Frontal cortex (tissue), 4 donors: Measurements from ENCODE around the gene HEYL. TPM values are rescaled to one million over a fixed set of nuclear protein-coding genes. Genes with fewer than 3 reads are reported as not detected.
A peak's percentile ranks its signal among the peaks of the same experiment; 100 is the strongest.

ENCODE experiments used
- DNase-seq, 2 donors: peaks; one replicate each; pipeline ENCODE4 v3.0.0; 2012; ENCODE audit warnings: low spot score in 2 of 2
- FAIRE-seq: peaks from 2 replicates; lab custom pipeline; 2012; peaks lifted over from hg19 to GRCh38; lab: Jason Lieb, UNC
- total RNA-seq: library from RNA; depleted of rRNA; stranded (reverse); fragments of >200 nt; gene quantifications from one replicate; pipeline ENCODE4 v1.2.3, GENCODE V29; 2014
- donor health status: control.
- donor health status: control.
- donor health status: control.

The HEYL gene
- total RNA-seq, 1 donor from 2014 or later, result 0.41 TPM

DNA sequence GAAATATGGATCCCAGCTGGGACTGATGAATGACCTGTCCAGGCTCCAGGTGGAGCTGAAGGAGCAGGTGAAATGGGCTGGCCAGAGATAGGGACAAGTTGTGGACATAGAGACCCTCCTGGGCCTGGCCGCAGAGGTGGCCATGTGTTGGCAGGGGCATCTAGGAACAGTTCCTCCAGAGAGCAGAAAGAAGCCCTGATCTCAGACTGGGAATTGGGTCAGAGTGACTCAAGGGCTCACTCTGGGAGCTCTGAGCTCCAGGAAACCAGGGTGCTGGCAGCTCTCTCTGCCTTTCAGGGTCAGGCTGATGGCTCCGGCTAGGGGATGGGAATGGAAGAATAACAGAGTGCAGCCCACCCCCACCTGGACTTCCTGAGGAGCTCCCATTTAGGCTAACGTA is 29.5 kb upstream of the HEYL start:
- DNase-seq (no peak), FAIRE-seq (no peak)

GRCh38 chr1:39668111-39668510 is 28.7 kb upstream of the HEYL start:
- DNase-seq (no peak), FAIRE-seq (no peak)

DNA sequence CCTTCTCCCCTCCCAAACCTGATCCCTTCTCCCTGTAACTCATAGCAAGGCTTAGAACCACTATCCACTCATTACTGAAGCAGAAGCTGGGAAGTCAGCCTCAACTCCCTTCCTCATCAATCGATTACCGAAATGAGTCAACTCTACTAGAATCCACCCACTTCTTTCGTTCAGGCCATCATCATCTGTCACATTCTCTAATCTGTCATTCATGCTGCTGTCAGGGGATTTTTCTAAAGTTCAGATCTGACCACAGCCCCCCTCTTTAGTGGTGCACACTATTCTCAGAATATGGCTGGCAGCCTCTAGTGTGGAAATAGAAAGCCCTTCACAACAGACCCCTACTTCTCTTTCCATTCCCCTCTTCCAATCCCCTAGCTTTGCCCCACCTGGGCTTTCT is 27.3 kb upstream of the HEYL start:
- DNase-seq, result no peak
- FAIRE-seq, result no peak

DNA sequence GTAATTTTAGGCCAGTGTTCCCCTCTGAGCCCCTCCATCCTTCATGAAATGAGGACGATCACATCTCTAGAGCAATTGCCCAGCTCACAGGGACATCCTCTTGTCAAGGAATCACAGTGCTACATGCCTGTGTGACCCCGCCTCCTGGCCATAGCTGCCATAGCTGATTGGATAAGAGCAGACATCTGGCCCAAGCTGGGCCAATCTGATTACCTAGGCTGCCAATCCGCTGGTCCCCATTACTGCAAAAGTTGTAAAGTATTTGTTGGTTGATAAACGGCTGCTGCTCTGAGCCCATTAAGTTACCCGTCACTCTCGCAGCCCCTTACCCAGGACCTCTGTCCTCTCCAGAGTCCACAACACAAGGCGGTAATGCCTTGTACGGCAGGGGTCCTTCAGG is 24.1 kb upstream of the HEYL start:
- no peak for FAIRE-seq
- no peak for DNase-seq

- FAIRE-seq, result no peak
Measured at GRCh38 chr1:39662861-39663260, 23.4 kb upstream of the HEYL start.

GRCh38 chr1:39659538-39659937 is 20.1 kb upstream of the HEYL start:
- FAIRE-seq (no peak), DNase-seq (no peak)

More at GRCh38 chr1:39662861-39663260, 23.4 kb upstream of the HEYL start:
- no peak for DNase-seq

DNA sequence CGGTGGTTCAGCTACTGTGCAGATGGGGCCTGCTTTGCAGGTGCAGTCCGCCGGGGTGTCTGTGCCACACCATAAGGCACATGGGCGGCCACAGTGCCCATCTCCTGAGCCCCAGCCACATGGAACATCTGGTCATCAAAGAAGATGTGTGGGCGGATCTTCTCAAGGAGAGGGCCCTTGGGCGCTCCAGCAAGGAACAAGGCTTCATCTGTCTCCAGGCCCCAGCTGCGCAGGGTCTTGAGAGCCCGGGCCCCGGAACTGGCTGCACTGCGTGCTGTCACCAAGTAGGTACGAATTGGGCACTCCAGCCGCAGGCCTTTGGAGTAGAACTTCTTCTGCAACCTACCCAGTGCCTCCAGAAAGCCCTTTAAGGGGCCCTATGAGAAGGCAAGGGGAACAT is 19.7 kb upstream of the HEYL start:
- FAIRE-seq, result no peak
- no peak for DNase-seq

GRCh38 chr1:39657923-39658485 is 18.6 kb upstream of the HEYL start:
- DNase-seq (no peak), FAIRE-seq (no peak)

GRCh38 chr1:39657402-39657801 is 18.0 kb upstream of the HEYL start:
- FAIRE-seq (no peak), DNase-seq (no peak)

GRCh38 chr1:39656391-39656790 is 16.9 kb upstream of the HEYL start:
- no peak for FAIRE-seq
- DNase-seq, result no peak

DNA sequence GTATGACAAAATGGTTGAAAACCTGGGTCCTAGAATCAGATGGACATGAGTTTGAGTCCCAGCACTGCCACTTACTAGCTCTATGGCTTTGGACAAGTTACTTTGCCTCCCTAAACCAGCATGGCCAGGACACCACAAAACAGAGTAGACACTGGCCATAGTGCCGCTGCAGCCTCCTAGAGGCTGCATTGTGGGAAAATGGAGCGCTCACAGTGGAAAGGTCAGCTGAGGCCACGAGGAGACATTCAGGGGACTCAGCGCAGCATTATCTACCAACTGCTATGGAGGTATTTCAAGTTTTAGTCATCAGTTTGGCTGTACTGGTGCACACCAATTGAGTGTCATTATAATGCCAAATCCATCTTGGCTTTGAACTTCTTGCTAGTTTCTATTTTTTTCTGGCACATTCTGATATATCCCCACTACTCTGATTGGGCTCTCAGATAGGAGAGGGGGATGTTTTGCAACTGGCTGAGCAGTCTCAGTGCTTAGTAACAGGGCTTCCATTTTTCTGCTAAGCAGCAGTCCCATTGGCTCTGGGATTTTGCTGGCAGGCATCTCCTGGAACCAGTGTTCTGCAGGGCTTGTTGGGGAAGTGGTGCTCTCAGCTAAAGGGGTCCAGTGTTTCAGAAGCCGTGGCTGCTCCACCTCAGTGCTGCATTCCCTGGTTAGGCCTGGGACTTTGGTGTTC is 16.3 kb upstream of the HEYL start:
- DNase-seq (no peak), FAIRE-seq (no peak)

GRCh38 chr1:39654291-39654690 is 14.8 kb upstream of the HEYL start:
- DNase-seq (no peak), FAIRE-seq (no peak)

DNA sequence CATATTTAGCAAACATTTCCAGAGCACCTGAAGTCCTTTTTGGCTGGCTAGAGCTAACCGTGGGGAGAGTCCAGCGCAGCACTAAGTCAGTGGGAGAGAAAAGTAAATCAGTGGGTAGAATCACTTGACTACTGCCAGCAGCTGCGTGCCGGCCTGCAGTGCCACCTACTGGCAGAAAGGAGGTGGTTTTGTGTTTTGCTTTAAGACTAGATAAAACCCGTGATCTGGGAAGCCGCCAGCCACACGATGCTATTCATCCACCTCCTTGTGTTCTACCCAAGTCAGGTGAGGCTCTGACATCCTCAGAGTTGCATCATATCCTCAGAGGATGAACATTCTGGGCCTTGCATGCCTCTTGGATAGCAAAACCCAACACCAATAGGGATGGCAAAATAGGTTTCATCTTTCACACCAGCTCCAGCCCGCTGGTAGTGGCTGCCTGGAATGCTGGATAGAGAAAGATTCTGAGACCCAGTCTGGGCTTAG is 14.1 kb upstream of the HEYL start:
- FAIRE-seq (no peak), DNase-seq (peak in 1 of 2 donors; percentile 65)

DNA sequence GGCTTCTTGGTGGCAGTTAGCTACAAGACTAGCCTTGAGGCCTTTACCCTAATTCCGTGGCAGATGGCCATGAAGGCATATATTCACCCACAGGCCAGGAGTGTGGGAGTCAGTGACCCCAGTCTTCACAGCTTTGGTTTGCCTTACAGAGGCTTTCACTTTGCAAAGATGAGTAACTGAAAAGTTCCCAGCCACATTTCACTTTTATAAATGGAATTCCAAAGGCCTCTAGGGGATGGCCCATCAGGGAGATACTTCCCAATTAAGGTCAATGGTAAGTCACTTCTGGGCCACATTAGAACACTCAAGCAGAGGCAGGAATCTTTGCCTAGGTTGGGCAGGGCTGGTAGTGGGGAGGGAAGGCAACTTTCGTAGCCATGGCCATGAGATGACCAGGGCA is 13.1 kb upstream of the HEYL start:
- DNase-seq (no peak), FAIRE-seq (no peak)

GRCh38 chr1:39652105-39652504 is 12.7 kb upstream of the HEYL start:
- DNase-seq (no peak), FAIRE-seq (no peak)

DNA sequence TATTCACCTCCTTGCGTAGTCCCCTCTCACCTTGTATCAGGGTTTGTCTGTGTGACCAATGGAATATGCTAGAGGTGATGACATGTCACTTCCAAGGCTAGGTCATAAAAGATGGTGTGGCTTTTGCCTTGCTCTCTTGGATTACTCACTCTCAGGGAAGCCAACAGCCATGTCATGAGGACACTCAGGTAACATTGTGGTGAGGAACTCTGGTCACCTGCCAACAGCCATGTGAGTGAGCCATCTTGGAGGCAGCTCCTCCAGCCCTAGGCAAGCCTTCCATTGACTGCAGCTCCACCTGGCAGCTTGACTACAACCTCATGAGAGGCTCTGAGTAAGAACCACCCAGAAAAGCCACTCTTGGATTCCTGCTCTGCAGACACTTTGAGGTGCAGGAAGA is 11.0 kb upstream of the HEYL start:
- FAIRE-seq, result no peak
- no peak for DNase-seq

DNA sequence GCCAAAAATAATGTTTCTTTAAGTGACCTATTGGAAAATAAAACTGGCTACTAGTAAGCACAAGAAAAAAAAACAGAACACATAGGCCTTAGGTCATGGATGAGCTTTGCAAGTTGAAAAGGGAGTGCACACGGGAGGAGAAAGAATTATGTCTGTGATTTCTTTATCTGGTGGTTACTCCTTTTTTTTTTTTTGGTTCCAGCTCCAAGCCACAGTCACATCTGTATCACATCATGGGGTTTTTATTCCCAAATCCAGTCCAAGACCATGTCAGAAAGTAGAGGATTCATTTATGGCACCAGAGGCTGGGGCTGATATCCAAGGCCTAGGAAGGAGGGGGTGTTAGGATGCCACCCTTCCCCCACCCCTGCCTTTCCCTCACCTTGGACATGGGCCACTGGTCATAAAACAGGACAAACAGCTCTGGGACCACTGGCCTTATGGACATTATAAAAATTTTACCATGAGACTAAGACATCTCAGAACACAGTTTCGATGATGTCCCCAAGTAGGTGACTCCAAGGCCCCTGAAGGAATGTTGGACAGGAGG is 10.3 kb upstream of the HEYL start:
- no peak for FAIRE-seq

GRCh38 chr1:39648496-39648895 is 9.1 kb upstream of the HEYL start:
- FAIRE-seq (no peak), DNase-seq (no peak)

More for the DNA sequence above, 10.3 kb upstream of the HEYL start:
- DNase-seq, result no peak

- no peak for FAIRE-seq
- DNase-seq, result no peak
Measured at GRCh38 chr1:39647247-39647646, 7.8 kb upstream of the HEYL start.

DNA sequence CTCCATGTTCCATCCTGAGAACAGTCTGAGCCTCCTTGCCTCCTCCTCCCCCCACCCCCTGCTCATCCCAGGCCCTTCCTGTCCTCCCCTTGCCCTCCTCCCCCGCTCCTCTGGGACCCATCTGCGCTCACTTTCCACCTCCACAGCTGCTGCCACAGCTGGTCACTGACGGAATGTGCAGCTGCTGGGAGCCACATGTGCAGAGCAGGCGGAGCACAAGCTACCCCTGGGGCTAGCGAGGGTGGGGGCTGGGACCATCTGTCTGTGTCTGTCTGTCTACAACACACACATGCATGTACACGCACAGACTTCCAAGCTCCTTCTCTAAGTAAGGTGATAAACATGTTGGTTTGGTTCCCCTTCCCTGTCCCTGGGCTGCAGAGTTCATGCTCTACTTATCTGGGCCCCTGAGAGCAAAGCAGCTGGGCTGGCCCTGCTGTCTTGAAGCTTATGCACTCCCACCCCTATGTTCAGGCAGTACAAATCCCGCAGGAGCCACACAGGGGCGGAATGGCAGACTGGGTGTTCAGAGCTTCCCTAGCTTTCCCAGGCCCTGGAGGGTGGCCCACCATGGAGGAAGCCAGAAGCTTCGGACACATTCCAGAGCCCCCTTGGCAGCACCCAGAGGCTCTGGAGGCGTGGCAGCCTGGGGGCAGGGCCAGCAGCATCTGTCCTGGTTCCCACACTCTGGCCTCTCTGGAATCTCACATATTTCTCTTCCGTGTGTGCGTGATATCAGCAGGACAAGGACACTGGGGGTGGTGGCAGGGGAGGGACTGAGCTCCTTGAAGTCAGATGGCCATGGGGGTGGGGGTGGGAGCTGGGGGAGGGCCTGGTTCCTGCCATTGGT is 7.0 kb upstream of the HEYL start:
- no peak for DNase-seq
- FAIRE-seq, result no peak
